Fibroblast of gingiva (primary cell): ENCODE data around the gene MGLL.
A peak's percentile ranks its signal among the peaks of the same experiment; 100 is the strongest.

ENCODE experiments used
- DNase-seq: peaks from one replicate; pipeline ENCODE4 v3.0.0-alpha.2; 2011; ENCODE audit warnings: low read depth

The MGLL gene

GRCh38 chr3:127834771-127835170 is 12.5 kb upstream of the MGLL start:
- no peak for DNase-seq

DNA sequence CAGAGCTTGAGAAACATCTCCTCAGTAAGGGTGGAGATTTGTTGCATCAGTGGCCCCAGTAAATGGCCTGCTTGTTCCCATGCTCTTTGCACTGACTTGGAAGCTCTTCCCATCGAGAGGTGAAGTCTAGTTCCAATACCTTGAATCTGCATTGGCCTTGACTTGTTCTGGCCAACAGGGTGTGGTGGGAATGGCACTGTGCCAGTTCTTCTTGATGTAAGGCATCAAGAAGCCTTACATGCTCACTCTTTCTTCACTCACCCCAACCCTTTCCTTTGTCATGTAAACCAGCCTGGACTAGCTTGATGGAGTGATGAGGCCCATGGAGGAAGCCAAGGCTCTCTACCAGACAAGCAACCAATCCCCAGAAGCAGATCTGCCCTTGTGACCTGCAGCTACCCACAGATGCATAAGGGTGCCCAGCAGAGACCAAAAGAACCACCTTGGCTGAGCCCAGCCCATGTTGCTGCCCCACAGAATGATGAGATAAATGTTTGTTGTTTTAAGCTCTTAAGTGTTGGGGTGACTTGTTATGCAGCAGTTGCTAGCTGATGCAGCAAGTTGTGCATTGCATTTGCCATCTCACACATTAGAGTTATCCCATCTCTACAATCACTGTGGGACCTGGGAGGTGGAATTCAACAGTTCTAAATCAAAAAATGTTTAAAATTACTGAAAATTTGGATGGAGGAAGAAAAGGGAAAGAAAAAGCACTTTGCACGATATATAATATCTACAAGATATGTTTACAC is 11.1 kb upstream of the MGLL start:
- DNase-seq: no peak

- peak; percentile 43 for DNase-seq
Observed at GRCh38 chr3:127831723-127832172, 9.4 kb upstream of the MGLL start.

DNA sequence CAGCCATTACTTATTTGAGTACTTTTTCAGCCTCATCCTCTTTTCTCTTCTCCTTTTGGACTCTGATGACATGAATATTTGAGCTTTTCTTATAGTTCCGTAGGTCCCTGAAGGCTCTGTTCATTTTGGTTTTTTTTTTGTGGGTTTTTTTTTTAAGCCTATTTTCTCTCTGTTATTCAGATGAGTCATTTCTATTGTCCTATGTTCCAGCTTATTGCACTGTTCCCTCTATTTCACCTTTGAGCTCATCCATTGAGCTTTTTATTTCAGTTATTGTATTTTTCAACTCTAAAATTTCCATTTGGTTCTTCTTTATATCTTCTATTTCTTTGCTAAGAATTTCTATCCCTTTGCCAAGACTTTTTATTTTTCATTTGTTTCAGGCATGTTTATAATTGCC is 7.2 kb upstream of the MGLL start:
- no peak for DNase-seq

DNA sequence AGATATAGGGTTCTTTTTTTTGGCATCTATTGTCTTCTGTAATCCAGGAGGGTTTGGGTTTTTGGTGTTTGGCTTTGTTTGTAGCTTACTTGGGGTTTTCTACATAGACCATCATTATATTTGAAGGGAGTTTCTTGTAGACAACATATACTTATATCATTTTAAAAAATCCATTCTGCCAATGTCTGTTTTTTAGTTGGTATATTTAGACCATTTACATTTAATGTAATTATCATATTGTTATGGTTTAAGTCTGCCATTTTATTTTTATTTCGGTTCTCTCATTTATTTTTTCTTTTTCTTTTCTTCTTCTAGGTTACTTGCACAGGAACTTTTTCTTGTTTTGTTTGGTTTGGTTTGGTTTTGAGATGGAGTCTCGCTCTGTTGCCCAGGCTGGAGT is 5.5 kb upstream of the MGLL start:
- DNase-seq: no peak

DNA sequence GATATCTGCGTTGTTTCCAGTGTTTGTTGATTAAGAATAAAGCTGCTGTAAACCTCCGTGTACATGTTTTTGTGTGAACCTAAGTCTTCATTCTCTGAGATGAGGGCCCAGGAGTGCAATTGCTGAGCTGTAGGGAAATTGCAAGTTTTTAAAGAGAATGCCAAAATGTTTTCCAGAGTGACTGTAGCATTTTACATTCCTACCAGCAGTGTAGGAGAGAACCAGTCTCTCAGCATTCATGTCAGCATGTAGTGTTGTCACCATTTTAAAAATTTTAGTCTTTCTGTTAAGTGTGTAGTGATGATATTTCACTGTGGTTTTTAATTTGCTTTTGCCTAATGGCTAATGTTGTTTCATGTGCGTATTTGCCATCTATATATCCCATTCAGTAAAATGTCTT is 3.4 kb upstream of the MGLL start:
- DNase-seq: no peak

- DNase-seq: no peak
Observed at GRCh38 chr3:127824151-127824825, 2.0 kb upstream of the MGLL start.

- DNase-seq: no peak
Observed at GRCh38 chr3:127823426-127823857, 1.1 kb upstream of the MGLL start.

- DNase-seq: peak; percentile 47
Observed at GRCh38 chr3:127822682-127823425, 539 bp upstream of the MGLL start.

DNA sequence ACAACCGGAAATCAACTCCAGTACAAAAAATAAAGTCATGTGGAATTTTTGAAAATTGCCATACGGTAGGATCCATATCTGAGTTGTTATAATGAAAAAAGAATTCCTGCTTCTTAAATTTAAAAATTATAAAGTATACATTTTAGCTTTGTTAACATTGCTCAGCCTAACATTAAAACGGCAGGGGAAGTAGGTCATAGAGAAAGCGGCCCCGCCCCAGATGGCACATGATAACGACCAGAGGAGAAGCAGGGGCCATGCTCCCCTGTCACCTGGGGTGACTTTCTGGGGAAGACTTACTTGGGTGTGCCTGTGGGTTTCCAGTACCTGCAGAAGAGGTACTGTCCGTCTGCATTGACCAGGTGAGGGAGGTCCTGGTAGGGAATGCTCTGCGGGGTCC is 921 bp downstream of the MGLL start:
- no peak for DNase-seq

GRCh38 chr3:127820826-127821313 is 1.4 kb downstream of the MGLL start:
- DNase-seq: peak; percentile 61

- peak; percentile 72 for DNase-seq
Observed at GRCh38 chr3:127820221-127820825, 2.0 kb downstream of the MGLL start.

DNA sequence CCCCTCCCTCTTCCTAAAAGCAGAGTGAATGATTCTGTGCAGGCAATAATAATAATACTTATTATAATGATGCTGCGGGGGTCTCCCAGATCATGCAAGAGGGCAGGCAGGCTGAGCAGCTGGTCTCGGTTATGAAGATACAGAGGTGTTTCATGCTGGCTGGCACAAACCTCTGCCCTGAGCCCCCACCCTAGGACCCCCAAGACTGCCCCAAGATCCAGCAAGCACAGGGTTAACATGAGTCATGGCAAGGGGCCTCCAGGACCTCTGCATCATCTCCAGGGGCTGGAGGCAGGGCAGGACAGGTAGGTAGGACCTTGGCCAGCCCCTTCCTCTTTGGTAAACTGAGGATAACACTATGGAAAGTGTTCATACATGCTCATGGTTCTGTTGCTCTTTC is 2.7 kb downstream of the MGLL start:
- no peak for DNase-seq

DNA sequence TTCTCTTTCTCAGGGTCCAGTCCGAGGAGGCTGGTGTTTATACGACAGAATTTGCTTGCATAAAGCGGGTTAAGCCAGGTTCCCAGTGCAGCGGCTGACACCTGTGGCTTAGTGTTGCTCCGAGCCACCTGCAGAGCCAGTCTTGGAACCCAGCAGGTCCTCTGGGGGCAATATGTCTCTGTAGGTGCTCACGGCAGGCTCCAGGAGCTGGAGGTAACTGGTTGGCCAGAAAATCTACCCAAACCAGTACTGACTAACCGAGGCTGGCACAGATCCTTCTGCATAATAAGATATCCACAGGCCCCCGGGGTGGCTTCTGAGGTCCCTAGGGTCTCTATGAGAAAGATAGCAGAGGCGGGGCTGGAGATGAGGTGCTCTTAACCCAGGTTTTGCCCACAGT is 3.2 kb downstream of the MGLL start:
- no peak for DNase-seq

DNA sequence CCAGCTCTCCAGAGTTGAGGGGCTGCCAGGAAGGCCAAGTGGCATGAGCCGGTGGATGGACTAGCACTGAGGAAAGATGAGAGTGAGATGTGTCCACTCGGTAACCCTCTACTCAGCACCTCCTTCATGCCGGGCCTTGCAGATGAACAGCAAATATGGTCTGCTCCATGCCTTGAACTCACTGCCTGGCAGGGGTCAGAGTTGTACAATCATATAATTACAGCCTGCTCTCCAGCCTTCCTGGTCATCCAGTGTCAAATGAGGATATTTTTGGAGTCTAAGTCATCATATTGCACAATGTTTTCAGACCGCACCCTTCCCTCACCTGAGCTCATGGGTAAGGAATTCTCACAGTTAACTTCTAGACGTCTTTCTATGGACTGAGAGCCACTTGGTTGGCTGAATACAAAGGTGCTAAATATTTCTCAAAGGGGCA is 4.9 kb downstream of the MGLL start:
- DNase-seq: peak; percentile 51

- no peak for DNase-seq
Observed at GRCh38 chr3:127816783-127817405, 5.4 kb downstream of the MGLL start.

- DNase-seq: no peak
Observed at GRCh38 chr3:127815641-127816605, 6.4 kb downstream of the MGLL start.

- DNase-seq: no peak
Observed at GRCh38 chr3:127815001-127815400, 7.3 kb downstream of the MGLL start.

- DNase-seq: peak; percentile 27
Observed at GRCh38 chr3:127814325-127814781, 8.0 kb downstream of the MGLL start.

DNA sequence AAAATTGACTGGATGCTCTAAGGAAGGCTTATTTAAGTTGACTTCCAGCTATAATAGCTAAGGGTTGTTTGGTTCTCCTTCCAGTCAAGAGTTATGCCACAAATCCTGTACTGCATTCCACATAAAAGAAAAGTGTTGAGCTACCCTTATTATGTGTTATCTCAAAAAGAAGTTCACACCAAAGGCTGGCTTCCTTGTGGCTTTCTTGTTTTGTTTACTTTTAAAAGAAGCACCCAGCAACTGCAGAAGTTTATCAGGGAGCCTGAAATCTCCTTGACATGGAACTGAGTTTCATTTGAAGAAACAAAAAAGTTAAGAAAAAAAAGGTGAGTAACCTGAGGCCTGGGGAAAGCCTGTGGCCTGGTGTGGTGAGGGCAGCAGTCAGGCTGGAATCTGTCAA is 10.2 kb downstream of the MGLL start:
- DNase-seq: no peak
